GM19043 (cell line): ENCODE results near the gene DCAF6.
A peak's percentile ranks its signal among the peaks of the same experiment; 100 is the strongest.
"Not testable (repeated sequence)": the region's sequence is repeated elsewhere in the genome, so short reads cannot be mapped to it uniquely, and the experiment has no call there.

Experiments used
- ATAC-seq: cut with Tn5 transposase; IDR thresholded peaks from one replicate; pipeline ENCODE4 v1.9.1; 2021; ENCODE audit warnings: low read depth; ENCODE audit not compliant: unreplicated experiment

The DCAF6 gene

DNA sequence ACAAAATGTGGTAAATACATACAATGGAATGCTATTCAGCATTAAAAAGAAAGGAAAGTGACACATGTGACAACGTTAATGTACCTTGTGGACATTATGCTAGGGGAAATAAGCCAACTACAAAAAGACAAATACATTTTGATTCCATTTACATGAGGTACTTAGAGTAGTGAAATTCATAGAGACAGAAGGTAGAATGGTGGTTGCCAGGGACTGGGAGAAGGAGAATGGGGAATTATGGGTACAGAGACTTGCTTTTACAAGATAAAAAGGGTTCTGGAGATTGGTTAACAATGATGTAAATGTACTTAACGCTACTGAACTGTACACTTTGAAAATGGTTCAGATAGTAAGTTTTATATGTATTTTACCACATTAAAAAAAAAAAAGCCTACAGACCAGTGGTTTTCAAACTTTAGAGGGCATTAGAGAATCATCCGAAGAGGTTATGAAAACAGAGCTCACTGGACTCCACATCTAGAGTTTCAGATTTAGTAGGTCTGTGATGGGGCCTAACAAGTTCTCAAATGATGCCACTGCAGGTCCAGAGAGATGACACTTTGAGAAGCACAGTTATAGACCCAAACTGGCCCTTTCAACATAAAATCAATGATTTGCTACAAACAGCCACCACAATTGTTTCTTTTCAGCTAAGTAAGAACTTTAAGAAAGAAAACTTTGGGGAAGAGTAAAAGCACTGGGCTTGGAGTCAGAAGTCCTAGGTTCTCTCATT lies 13.0 kb upstream of the DCAF6 start:
- peak; percentile 42 for ATAC-seq

DNA sequence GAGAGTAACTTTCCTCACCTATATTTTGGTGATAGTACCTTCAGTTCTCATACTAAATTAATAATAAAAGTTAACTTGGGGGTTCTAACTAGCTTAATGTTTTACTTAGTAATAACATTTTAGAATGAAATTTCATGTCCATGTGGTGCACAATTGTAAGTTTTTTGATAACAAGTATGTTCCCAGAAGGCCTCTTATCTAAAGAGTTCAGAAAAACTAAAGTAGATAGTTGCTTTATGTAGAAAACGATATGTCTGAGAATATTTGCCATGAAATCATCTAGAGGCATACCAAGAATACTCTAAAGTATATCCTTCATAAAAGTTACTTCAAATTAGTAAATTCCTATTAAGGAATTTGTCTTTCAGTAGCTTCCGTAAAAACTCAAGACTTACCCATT lies 12.4 kb upstream of the DCAF6 start:
- no peak for ATAC-seq

DNA sequence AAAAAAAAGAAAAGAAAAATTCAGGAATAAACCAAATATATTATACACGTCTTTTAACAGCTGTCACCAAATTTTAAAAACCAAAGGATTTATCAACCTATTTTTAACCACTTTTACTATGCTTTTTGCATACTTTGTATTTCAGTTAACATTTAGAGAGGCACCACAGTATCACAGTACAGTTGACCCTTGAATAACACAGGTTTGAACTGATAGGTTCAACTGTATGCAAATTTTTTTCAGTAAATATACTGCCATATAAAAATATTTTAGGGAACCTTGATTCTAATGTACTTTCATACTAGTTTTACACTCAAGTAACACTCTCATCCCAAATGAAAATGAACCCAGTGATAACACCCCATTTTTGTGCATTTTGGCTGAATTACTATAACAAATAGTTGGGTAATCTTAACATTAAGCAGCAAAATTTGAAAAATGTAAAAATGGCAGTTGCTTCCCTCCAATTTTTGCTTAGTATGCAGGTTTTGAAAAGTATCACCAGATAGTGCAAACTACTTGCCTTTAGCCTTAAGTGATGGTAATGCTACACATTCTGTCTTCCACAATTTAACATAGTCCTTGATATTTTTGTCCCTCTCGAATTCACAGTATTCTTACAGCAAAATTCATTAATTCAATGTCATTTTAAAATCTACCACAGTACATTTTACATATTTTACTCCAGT lies 11.8 kb upstream of the DCAF6 start:
- no peak for ATAC-seq

DNA sequence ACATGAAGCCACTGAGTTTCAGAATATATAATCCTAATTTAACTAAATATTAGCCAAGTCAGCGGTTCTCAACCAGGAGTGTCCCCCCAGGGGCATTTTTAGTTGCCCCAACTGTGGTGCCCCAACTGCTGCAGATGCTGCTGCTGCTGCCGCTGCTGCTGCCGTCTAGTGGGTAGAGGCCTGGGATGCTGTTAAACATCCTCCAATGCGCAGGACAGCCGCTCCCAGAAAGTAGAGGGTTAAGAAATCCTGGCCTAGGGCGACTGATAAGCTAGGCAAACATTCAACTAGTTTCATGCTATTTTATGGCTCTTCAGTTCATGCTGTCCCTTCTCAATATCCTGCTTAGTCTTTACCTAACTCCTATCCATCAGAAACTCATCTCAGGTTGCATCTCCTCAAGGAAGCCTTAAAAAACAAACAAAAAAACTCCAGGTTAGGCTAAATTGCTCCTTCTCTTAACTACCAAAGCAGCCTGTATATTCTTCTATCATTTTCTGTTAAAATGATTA lies 9.9 kb upstream of the DCAF6 start:
- ATAC-seq = no peak

DNA sequence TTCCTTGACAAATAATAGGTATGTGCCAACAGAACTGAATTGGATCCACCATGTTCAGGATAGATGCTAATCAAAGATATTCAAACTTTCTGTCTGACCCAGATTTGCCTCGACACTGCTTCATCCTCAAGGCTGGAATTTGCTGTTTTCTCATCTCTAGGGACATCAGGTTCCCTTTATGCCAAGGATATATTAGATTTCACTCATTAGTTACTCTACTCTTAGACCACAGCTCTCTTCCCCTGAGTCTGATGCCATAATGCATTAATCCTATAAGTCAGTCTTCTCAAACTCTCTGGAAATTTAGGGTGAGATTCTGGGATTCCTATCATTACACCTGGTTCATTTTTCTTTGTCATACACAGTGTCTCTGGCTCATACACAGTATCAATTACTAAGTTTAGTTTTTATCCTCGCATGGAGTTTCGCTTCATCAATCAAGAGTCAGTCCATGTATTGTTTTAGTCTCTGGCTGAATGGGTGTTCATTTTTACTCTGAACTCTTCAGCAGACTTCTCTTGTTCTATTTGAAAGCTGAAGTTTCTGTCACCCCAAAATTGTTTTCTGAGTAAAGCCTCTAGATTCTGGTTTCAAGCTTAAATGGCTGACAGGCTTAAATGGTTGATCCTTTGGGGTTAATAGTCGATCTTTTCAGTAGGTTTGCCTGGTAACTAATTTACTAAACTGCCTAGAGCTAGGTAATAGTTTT lies 9.3 kb upstream of the DCAF6 start:
- peak; percentile 48 for ATAC-seq

DNA sequence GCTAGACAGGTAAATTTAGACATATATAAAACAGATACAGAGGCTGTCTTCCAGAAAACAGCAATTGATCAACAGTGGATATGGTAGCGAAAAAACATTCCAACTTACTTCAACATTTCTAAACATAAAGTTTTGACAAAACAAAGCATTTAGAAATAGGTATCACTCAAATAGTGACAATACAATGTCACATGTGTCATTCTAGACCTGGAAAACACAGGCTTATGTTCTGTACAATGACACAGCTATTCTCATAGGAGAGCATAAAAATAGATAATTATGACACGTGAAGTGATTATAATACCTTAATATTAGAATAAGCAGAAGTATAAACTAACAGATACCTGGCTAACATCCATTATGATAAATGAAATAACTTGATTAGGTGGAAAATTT lies 8.0 kb upstream of the DCAF6 start:
- ATAC-seq = no peak

DNA sequence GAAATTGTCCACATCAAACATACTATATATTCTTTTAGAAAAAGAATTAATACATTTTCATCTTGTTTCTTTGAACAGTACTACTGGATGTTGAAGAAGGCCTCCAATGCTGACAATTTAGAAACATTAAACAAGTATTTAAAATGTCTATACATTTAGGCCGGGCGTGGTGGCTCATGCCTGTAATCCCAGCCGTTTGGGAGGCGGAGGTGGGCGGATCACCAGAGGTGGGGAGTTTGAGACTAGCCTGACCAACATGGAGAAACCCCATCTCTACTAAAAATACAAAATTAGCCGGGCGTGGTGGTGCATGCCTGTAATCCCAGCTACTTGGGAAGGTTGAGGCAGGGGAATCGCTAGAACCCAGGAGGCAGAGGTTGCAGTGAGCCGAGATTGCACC lies 7.6 kb upstream of the DCAF6 start:
- ATAC-seq = not testable (repeated sequence)

DNA sequence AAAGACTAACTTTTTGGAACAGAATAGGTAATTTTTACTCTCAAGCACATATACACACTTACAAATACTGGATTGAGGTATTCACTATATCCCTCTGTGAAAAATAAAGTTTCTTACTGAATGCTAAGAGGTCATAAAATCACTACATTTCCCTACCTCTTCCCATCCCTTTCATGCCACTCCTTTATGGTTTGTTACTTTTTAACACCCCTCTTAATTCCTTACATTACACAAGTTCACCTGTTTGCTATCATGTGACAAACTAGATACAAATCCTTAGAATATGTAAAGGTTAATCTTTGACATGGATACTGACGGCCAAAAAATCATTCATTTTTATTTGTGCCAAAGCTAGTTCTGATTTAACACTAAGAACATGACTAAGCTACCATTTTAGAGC lies 6.8 kb upstream of the DCAF6 start:
- ATAC-seq = no peak

DNA sequence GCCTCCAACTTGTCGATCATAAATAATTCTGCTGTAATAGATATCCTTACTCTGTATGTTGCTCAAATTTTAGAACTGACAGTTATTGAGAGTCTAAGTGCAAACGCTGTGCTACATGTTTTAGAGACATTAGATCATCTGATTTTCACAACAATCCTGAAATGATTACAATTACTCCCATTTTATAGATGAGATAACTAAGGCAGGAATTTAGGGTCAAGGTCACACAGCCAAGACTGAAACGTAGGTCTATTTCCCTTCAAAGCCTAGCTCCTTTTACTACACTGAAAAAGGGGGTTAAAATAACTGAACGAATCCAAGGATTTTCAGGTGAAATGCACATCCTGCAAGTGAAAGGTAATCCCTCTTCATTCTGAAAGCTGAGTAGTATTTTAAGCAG lies 2.7 kb upstream of the DCAF6 start:
- no peak for ATAC-seq

DNA sequence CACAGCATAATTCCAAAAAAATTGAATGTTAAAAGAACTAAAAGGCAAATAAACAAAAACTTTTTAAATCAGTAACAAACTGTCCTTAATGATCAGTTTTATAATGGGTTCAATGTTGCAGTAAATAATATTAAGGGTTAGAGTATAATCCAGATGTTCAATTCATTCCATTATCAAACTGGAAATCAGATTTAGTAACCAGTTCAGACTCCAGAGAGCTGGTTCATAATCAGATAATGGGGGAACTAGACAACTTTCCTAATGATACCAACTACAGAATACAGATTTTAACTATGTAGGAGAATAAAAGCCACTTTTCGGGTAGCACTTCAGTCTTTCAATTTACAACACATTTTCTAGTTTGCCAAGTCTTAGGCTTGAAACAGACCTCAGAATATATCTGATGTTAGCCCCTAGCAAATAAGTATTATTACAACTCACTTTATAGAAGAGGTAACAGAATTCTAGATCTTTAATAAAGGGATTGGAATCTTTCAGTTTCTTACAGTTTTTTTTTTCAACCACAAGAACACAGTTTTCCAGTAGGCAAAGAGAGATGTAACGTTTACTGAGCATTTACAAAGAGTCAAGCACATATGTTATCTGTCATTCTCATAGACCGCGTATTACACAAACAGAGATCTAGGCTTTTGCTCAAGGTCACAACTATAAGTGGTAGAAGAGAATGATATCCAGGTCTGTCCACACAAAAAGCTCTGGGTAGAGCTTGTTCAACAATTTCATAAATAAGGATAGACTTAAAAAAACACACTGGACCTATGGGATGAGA lies 1.9 kb upstream of the DCAF6 start:
- no peak for ATAC-seq

DNA sequence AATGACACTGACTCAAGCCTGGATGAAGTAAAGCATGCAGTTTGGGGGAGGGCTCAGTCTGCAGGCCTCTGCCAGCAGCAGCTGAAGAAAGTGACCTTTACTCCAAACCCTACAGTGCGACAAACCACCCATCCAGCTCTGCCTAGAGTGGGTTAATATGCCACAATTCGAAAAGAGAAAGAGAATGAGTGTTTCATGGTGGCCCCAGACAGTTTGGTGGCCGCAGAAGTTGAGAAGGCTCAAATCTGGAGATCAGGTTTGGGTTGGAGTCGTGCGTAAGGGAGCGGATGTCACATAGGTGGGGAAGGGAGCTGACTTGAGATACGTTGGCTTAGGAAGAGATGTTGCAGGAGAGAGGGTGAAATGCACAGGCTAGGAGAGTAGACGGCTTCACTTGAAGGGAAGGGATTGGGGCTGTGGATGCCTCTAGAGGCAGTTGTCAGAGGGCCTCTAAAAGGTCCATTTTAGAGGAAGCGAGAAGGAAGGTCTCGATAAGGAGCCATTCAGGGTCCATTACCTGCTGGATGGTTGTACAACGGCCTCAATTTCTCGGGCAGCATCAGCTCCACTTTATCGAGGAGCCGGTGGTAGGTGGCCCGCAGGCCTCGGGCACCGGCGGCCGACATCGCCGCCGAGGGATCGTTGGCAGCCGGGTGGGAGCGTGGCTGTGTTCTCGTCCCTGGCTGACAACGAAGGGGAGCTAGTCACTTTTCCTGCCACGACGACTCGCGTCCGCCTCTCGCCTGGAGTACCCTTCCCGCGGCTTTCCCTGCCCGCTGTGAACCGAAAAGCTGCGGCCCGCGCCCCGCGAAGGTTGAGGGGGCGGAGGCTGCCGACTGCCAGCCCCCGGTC lies 1.0 kb upstream of the DCAF6 start:
- peak; percentile 2 for ATAC-seq

DNA sequence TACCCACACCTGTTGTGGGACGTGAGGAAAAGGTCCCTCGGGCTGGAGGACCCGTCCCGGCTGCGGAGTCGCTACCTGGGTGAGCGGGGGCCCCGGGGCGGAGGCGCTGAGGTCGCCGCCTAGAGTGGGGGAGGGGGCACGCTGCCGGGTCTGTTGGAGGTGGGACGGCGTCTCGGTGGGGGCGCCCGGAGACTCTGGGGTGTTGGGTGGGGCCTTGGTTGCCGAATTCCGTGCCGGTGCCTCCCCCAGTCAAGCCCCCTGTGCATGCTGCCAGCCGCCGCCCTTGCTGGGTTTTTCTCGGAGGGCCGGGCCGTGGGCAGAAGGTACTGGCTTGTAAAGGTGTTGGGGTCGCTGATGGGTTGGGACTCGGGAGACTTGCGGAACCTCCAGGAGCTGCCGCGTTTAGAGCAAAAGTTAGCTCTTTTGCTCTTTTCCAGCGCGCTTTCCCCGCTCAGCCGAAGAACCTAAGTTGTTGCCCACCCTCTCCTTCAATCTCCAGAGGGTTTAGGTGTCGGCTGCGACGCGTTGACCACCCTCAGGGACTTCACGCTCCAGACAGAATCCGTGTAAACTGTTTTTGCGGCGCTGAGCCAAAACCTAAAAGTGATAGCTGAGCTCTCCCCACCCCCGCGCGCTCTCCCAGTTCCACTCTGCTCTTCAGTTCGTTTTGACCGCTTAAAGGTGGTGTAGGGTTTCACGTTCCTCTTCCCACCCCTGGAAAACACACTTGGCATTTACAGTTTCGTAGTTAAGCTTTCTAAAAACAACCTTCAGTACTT lies 636 bp downstream of the DCAF6 start, which contains the start of gene MPC2:
TSS of gene MPC2 (minus strand) at position 143 of the 779 bp plus-strand sequence. CDS start 1,231 bp downstream, outside the sequence.
- ATAC-seq = peak; percentile 1

DNA sequence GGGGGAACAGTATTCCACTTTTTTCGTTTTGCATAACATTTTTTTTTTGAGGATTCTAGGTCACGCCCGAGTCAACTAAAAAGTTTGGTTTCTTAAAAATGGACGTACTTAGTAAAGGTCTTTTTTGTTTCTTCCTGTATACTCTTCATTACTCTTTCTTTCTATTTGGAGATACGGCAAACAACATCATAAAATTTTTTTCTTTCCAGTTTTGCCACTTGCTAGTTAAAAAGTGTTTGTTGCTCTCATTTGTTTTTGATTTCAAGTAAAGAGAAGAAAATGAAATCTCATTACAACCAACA lies 1.2 kb downstream of the DCAF6 start:
- ATAC-seq = no peak

DNA sequence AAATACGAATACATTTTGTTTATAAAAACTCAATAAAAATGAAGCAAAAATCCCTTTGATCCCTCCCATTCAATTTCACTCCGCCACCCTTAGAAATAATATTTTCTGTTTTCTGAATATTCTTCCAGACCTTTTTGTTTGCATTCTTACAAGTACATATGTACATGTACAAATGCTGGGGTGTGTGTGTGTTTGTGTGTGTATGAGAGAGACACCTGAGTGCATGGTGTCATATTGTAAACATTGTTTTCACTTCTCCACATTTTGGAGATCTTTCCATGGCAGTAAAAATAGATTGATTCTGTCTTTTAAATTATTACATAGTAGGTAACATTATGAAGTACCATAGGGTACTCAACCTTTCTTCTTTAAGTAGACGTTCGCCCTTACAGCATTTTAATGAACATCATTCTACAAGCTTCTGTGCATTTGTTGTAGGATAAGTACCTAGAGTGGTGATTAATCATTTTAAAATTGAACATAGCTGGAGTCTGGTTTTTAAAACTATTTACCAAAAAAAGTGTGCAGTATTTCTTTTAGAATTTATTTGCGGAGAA lies 1.7 kb downstream of the DCAF6 start:
- no peak for ATAC-seq

DNA sequence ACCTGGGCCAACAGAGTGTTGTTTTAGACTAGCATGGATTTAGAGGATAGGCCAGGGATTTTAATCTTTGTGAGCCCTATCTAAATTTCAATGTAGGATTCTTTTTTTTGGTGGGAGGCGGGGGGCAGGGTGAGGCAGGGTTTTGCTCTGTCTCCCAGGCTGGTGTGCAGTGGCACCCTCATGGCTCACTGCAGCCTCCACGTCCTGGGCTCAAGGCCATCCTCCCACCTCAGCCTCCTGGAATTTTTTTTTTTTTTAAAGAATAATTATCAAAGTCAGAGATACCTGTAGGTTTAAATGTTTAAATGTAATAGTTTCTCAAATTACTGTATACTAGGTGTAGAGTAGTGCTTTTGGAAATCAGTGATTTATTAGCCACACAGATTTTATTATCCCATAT lies 3.8 kb downstream of the DCAF6 start:
- no peak for ATAC-seq

DNA sequence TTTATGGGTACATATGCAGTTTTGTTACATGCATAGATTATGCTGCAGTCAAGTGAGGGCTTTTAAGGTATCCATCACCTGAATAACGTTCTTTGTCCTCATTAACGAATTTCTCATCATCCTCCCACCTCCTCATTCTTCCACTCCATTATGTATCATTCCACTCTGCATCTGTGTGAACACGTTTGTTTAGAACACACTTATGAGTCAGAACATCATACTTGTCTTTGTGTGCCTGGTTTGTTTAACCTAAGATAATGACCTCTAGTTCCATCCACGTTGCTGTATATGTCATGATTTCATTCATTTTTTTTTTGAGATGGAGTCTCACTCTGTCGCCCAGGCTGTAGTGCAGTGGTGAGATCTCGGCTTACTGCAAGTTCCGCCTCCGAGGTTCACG lies 7.1 kb downstream of the DCAF6 start:
- no peak for ATAC-seq

DNA sequence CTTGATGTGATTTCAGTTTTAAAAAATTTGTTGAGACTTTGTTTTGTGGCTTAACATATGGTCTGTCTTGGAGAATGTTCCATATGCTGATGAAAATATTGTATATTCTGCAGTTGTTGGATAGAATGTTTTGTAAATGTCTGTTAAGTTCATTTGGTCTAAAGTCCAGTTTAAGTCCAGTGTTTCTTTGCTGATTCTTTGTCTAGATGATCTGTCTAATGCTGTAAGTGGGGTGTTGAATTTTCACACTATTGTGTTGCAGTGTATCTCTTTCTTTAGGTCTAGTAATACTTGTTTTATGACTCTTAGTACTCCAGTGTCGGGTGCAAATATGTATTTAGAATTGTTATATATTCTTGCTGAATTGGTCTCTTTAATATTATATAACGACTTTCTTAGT lies 11.2 kb downstream of the DCAF6 start:
- no peak for ATAC-seq

DNA sequence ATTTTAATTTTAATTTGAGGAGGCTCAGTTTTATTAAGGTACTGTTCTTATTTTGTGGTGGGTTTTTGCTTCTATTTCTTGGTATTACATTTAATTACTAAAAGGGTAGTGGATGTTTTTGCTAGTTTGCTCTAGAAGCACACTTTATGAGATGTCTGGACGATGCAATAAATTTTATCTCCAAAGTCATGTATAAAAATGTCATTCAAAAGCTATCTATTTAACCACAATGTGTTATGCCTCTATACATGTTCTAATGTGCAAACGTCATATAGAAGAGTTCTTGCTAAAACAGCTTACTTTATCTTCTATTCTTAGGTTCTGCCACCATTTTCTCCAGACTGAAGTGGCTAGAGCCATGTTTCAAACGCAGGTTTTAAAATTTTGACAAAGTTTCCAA lies 13.3 kb downstream of the DCAF6 start:
- ATAC-seq = no peak

DNA sequence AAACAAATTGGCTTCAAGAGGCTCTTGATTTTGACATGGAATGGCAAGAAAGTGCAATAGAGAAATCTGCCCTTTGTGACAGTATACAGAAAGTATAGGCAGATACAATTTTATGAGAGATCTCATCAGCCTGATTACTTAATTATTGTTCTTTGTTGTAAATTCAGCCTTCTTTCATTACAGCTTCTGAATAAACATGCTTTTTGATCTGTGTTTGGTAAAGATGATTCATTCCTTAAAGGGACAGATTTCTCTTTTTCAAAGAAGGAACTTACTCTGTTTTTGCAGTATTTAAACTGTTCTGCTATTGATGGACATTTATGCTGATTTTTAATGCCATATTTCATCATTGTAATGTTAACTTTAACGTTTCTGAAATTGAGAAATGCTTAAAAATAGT lies 14.1 kb downstream of the DCAF6 start:
- no peak for ATAC-seq
